ENCODE results near the gene ALG5.

Gene ALG5

GRCh38 chr13:37014609-37015008 lies 15.5 kb upstream of the ALG5 start:
- Histone ChIP-seq H3K4me3 (ENCODE audit: low read depth, low read length) (no peak overlapping the region), H3K27ac (no peak overlapping the region), H3K27me3 (replicated peaks) (no peaks in the 10 kb centered on the region), H3K36me3 (replicated peaks) (peaks cover 37% of the 10 kb centered on the region)
- in situ Hi-C loops (cut with HindIII; ENCODE audit: low pct_ligation_motif_present, low sequenced_read_pairs) = no loop called here
- TF ChIP-seq CTCF (IDR thresholded peaks at IDR 0.05; ENCODE audit: low read depth, low read length, missing control alignments) = no peak
- DNase-seq = no peak

- no peak for TF ChIP-seq CTCF (IDR thresholded peaks at IDR 0.05; ENCODE audit: low read depth, low read length, missing control alignments)
- no peak for DNase-seq
- no peak overlapping the region for H3K27ac ChIP-seq
- H3K4me3 ChIP-seq (ENCODE audit: low read depth, low read length) = no peak overlapping the region
- in situ Hi-C loops (cut with HindIII; ENCODE audit: low pct_ligation_motif_present, low sequenced_read_pairs) = no loop called here
- H3K27me3 ChIP-seq (replicated peaks) = no peaks in the 10 kb centered on the region
- peaks cover 49% of the 10 kb centered on the region for H3K36me3 ChIP-seq (replicated peaks)
These were observed 12.6 kb upstream of the ALG5 start for GRCh38 chr13:37011788-37012187.

- in situ Hi-C loops (cut with HindIII; ENCODE audit: low pct_ligation_motif_present, low sequenced_read_pairs) = no loop called here
- no peak for TF ChIP-seq CTCF (IDR thresholded peaks at IDR 0.05; ENCODE audit: low read depth, low read length, missing control alignments)
- H3K36me3 ChIP-seq (replicated peaks) = peaks cover 52% of the 10 kb centered on the region
- no peak overlapping the region for H3K27ac ChIP-seq
- DNase-seq = no peak
- no peak overlapping the region for H3K4me3 ChIP-seq (ENCODE audit: low read depth, low read length)
- H3K27me3 ChIP-seq (replicated peaks) = no peaks in the 10 kb centered on the region
These were observed 11.9 kb upstream of the ALG5 start for GRCh38 chr13:37011002-37011401.

- DNase-seq = no peak
- H3K36me3 ChIP-seq (replicated peaks) = peaks cover 52% of the 10 kb centered on the region
- H3K27me3 ChIP-seq (replicated peaks) = no peaks in the 10 kb centered on the region
- in situ Hi-C loops (cut with HindIII; ENCODE audit: low pct_ligation_motif_present, low sequenced_read_pairs) = no loop called here
- no peak overlapping the region for H3K4me3 ChIP-seq (ENCODE audit: low read depth, low read length)
- no peak overlapping the region for H3K27ac ChIP-seq
- no peak for TF ChIP-seq CTCF (IDR thresholded peaks at IDR 0.05; ENCODE audit: low read depth, low read length, missing control alignments)
These were observed 11.3 kb upstream of the ALG5 start for GRCh38 chr13:37010424-37010823.

GRCh38 chr13:37009692-37010091 lies 10.6 kb upstream of the ALG5 start:
- DNase-seq = no peak
- in situ Hi-C loops (cut with HindIII; ENCODE audit: low pct_ligation_motif_present, low sequenced_read_pairs) = no loop called here

More at GRCh38 chr13:37009692-37010091, 10.6 kb upstream of the ALG5 start:
- Histone ChIP-seq H3K36me3 (replicated peaks) (peaks cover 54% of the 10 kb centered on the region), H3K4me3 (ENCODE audit: low read depth, low read length) (no peak overlapping the region), H3K27ac (no peak overlapping the region), H3K27me3 (replicated peaks) (no peaks in the 10 kb centered on the region)
- TF ChIP-seq CTCF (IDR thresholded peaks at IDR 0.05; ENCODE audit: low read depth, low read length, missing control alignments) = no peak
